HG02642 (cell line): ENCODE measurements around the gene TIMM8A.
"Not testable (repeated sequence)": the region's sequence is repeated elsewhere in the genome, so short reads cannot be mapped to it uniquely, and the experiment has no call there.

ENCODE experiments used
- ATAC-seq: cut with Tn5 transposase; IDR thresholded peaks from one replicate; pipeline ENCODE4 v1.9.1; 2021; ENCODE audit warnings: mild to moderate bottlenecking; ENCODE audit not compliant: unreplicated experiment, poor library complexity

Gene TIMM8A

DNA sequence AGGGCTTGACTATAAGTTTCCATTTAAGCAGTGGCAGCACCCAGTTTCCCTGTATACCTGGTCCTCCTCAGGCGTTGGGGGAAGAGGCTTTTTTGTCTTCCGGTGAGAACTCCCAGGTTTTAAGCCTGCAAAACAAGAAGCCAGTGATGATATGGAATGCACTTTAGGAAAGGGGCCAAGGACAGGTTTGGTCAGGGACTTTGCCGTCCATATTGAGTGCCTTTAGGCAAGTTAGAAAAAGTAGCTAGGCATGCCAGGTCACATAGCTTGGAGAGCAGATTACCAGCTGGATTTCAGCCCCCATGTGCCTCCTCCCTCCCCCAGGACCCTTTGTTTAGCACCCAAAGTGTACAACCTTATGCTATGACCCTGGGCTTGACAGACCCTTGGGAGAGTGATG is 13.6 kb upstream of the TIMM8A start:
- no peak for ATAC-seq

DNA sequence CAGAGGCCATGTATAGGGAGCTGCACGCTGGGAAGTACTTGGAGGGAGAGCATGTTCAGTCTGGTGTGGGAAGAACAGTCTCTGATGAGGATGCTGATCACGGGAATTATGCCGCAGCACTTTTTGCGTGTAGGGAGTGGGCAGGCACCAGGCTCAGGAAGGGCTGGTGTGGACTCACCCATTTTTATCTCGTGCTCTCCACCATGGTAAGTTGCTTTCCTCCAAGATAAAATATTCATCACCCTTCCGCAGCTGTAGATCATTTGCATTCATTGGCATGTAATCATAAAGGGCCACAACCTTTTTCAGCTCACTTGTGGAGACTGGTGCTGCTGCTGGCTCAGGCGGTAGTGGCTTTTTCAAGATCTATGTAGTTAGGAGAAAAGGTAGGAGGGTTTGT is 11.8 kb upstream of the TIMM8A start:
- no peak for ATAC-seq

DNA sequence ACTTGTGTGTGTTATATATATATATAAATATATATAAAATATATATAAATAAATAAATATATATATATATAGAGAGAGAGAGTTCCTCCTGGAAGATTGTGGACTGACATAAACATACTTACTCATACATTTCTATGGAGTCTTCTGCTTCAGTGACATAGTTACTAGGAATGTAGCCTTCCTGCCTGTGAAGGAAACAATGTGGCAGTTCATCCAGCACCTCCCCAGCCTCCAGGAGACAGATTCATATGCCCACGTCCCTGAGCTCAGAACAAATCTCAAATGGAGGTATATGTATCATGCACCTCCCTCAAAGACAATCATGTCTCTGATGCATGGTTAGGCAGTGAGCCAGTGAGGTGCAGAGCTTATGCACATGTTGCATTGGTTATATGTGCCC is 11.4 kb upstream of the TIMM8A start:
- no peak for ATAC-seq

DNA sequence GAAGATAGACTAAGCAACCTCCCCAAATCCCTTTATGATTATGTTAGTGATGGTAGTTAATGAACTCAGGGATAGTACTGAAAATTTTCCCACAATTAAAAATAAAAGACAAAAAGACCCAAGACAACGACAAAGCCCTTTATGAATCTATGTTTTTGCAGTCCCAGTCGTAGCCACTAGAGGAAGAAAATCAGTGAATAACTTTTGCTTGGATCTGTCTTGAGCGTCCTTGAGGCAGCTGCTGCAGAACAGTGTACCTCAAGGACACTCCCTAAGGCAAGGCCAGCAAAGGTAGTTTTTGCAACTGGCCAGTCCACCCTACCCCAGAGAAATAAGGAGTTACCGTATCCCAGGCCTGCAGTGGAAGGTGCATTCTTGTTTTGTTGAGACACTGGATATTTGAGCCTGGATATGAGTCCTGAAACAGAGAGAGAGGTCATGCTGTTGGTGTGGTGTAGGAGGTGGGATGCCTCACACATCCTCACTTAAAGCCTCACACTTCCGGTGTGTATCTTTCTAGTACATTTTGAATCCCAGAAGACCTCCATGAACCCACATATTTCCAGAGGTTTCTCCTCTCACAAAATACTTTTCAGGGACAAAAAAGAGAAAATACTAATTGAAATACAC is 8.7 kb upstream of the TIMM8A start:
- ATAC-seq = no peak

DNA sequence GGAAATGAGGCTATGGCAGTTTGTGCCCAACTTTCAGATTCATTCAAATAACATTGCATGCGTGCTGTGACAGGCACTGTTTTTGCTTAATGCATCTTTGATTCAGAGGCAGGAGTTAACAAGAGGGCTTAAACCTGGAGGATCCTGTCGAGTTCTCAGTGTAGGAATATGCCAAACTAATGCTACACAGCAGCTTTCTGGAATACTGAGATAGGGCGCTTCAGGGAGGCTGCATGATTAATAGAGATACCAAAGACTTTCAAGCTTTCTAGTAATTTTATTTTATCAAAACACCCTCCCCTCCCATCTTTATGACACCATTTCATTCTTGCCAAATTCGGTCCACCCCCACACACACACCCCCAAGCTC is 636 bp upstream of the TIMM8A start:
- peak; percentile 1 for ATAC-seq

DNA sequence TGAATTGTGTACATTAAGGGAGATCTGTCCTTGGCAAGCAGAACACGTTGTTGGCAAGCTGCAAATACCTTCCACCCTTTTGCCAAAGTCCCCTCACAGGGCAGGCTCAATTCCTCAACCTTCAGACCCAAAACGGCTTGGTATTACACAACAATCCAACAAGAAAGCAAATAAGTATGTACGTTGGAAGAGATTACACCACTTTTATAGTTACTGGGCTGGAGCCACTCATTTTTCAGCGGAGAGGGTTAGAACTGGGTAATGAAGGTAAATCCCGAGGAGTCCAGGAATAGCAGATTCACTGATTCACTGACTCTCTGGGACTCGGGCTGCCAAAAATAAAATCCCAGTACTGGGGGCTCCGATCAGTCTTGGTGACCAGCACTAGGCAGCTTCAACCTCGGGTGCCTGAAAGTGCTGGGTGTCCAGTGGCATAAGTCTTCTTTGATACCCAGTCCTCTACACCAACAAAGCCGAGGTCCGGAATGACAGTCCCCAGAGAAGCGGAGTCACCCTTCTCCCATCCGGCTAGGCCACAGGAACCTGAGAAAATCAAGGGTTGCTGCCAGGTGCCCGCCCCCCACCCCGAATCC is 587 bp downstream of the TIMM8A start:
- peak; percentile 25 for ATAC-seq

DNA sequence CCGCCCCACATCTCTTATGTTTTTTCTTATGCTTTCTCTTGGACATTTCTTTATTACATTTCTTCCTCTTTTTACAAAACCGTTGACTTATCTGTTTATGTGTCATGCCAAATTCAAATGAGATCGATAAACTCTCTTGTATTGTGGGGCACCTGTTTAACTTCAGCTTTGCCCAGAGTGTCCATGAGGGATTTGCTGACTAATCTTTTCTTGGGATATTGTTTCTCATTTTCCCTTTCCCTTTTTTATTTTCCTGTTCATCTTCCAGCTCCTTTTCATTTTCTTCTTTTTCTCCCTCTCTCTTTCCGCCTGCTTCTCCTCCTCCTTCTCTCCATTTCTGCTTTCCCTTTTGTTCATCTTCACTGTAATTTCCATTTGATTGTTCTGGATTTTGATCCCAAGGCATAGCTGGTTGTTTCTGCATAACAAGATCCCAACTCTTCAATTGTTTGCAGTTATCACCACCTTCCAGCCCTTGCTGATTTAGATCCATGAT is 10.7 kb downstream of the TIMM8A start:
- no peak for ATAC-seq

DNA sequence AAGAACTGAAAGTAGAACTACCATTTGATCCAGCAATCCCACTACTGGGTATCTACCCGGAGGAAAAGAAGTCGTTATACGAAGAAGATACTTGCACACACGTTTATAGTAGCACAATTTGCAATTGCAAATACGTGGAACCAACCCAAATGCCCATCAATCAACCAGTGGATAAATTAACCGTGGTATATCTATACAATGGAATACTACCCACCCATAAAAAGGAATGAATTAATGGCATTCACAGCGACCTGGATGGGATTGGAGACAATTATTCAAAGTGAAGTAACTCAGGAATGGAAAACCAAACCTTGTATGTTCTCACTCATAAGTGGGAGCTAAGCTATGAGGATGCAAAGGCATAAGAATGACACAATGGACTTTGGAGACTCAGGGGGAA is 14.2 kb downstream of the TIMM8A start:
- ATAC-seq = not testable (repeated sequence)

DNA sequence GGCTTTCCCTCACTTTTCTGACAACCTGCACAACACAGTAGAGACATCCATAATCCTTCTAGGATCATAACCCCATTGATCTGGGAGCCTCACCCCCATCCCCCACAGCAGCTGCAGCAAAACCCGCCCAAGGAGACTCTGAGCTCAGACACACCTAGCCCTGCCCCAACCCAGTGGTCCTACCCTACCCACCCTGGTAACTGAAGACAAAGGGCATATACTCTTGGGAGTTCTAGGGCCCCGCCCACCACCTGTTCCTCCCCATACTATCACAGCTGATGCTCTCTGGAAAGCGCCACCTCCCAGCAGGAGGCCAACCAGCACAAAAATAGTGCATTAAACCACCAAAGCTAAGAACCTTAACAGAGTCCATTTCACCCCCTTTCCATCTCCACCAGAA is 21.9 kb downstream of the TIMM8A start:
- ATAC-seq = not testable (repeated sequence)

DNA sequence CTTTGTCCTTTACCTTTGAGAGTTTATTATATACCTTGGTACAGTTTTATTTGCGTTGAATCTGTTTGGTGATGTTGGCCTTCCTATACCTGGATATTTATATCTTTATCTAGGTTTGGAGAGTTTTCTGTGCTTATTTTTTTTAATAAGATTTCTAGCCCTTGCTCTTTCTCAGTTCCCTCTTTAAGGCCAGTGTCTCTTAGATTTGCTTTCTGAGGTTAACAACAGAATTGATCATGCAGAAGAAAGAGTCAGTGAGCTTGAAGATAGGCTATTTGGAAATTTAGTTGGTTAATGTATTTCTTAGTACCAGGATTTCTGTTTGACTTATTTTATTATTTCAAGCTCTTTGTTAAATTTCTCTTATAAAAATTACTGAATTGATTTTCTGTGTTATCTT is 44.8 kb downstream of the TIMM8A start:
- no peak for ATAC-seq
